Transverse colon (tissue), 4 donors: ENCODE measurements around the gene RALBP1. TPM values are rescaled to one million over a fixed set of nuclear protein-coding genes. Genes with fewer than 3 reads are reported as not detected.

ENCODE experiments used
- DNase-seq: peaks from one replicate; pipeline ENCODE4 v3.0.0-alpha.2; 2019
- H3K27ac ChIP-seq, 4 donors: fragments of 200-600 bp; sonication (generic); 2 replicates each; pipeline ENCODE4 v1.5.1; 2016 to 2018; ENCODE audit warnings: inconsistent platforms in 4 of 4
- H3K27me3 ChIP-seq: fragments of 200-600 bp; sonication (generic); 2 replicates; pipeline ENCODE4 v1.5.1; 2017; ENCODE audit warnings: inconsistent platforms
- H3K36me3 ChIP-seq, 4 donors: fragments of 200-600 bp; sonication (generic); 2 replicates each; pipeline ENCODE4 v1.5.1; 2017 to 2019; ENCODE audit warnings: inconsistent platforms in 4 of 4
- H3K4me1 ChIP-seq, 4 donors: fragments of 200-600 bp; sonication (generic); 2 replicates each; pipeline ENCODE4 v1.5.1; 2017 to 2020; ENCODE audit warnings: inconsistent platforms in 4 of 4
- H3K4me3 ChIP-seq, 4 donors: fragments of 200-600 bp; sonication (generic); 1 replicate in 1 of 4; 2 replicates in 3 of 4; pipeline versions ENCODE4 v1.5.1 to v1.6.1; 2017 to 2019; ENCODE audit warnings: inconsistent platforms in 4 of 4
- H3K9me3 ChIP-seq, 2 donors: fragments of 200-600 bp; sonication (generic); 2 replicates each; pipeline ENCODE4 v1.5.1; 2017 to 2019; ENCODE audit warnings: inconsistent platforms in 2 of 2
- CTCF ChIP-seq, 5 experiments: fragments of 200-600 bp in 3 of 5; fragments of 450-650 bp in 2 of 5; sonication (generic) in 3 of 5; IDR thresholded peaks; 1 replicate in 2 of 5; 2 replicates in 3 of 5; pipeline ENCODE4 v1.5.1; 2016 to 2017; ENCODE audit warnings: antibody characterized with exemption in 5 of 5, inconsistent platforms in 3 of 5, mild to moderate bottlenecking in 2 of 5, moderate library complexity in 1 of 5
- EP300 ChIP-seq: sonication (generic); formaldehyde crosslinking; IDR thresholded peaks from one replicate; pipeline ENCODE4 v1.6.1; 2017; ENCODE audit warnings: antibody characterized with exemption, low read depth
- POLR2A ChIP-seq: fragments of 450-650 bp; IDR thresholded peaks from one replicate; pipeline ENCODE4 v1.6.1; 2016; ENCODE audit warnings: antibody characterized with exemption, mild to moderate bottlenecking, moderate library complexity
- POLR2AphosphoS5 ChIP-seq, 3 donors: sonication (generic); formaldehyde crosslinking; IDR thresholded peaks; one replicate each; pipeline ENCODE4 v1.6.1; 2016; ENCODE audit warnings: antibody characterized with exemption in 3 of 3
- WGBS, 2 donors: methylation state at CpG; one replicate each; pipeline ENCODE4 v1.1.5; 2018; ENCODE audit warnings: low coverage in 1 of 2; 5-methylcytosine and 5-hydroxymethylcytosine counted together
- in situ Hi-C, 4 donors: fragments of 200-750 bp; cut with MboI; loops; one replicate each; pipeline versions ENCODE4 v1.15.0 to v1.15.1; 2017; ENCODE audit warnings: low sequenced_read_pairs in 3 of 4, low pct_ligation_motif_present in 1 of 4, low pct_unique_long_range_greater_than_20kb in 1 of 4
- intact Hi-C: fragments of 100-400 bp; cut with DNase I; formaldehyde crosslinking; loops from one replicate; pipeline ENCODE4 v1.15.1; 2023; ENCODE audit warnings: low total_unique reads
- total RNA-seq, 4 donors: library from RNA; depleted of rRNA; stranded (reverse); fragments of >200 nt; gene quantifications; one replicate each; pipeline ENCODE4 v1.1.0, GENCODE V29; 2016

Gene RALBP1
- total RNA-seq, 4 donors from 2014 or later, result 34.2 to 93.3 (median 70.6) TPM

DNA sequence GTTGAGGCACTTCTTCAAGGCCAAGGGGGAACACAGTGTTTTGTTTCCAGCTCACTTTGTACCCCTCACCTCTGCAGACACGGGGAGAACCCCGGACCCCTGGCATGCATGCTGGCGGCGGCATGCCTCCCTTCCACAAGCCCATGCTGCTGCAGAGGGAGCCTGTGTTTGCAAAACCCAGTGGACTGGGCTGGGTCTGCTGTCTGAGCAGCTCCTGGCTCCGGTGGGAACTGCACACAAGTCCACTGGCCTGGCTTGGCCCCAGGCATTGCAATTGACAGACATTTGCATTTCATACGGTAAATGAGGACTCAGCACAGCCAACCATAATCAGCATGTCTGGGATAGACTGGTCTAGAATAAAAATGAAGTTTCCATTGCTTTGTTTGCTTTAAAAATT, 62.4 kb downstream of the RALBP1 start:
- in situ Hi-C loops, result loop anchor here in 1 of 4 donors (10.0 kb wide), 1 partner anchor 203 kb away; the partner anchor contains the start of gene TWSG1
- intact Hi-C loops, result no loop called here
- peaks cover 0 to 21% (median 5%) of the 10 kb centered on the region in 4 donors for H3K36me3 ChIP-seq
- no peak overlapping the region for H3K27ac ChIP-seq
- WGBS, 2 donors, result 60 to 89% methylated on average over 1 to 5 of the region's 6 CpGs
- TF ChIP-seq CTCF (IDR thresholded peaks at IDR 0.05) (no peak), POLR2AphosphoS5 (IDR thresholded peaks at IDR 0.05) (no peak), POLR2A (no peak), EP300 (no peak)
- H3K27me3 ChIP-seq, result no peaks in the 10 kb centered on the region
- no peaks in the 10 kb centered on the region for H3K9me3 ChIP-seq
- H3K4me3 ChIP-seq, result no peak overlapping the region
- no peaks in the 10 kb centered on the region for H3K4me1 ChIP-seq
- DNase-seq, result no peak

DNA sequence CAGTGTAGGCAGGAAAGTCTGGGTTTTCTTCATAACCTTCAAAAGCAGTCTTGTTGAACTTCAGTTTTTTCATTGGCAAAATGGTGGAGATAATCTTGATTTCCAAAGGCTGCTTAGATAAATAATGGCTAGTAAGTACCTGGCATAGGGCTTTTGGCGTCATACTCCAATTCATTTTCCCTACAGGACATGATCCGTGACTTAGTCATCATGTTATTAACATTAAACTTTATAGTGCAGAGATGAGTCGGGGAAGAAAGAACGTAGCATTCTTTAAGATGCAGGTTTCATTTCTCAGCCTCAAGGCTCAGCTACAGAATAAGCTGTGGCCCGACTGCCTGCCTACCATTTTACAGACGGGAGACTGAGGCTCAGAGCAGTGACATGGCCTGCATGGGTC, 64.0 kb downstream of the RALBP1 start:
- Histone ChIP-seq H3K4me3 (no peak overlapping the region), H3K4me1 (no peaks in the 10 kb centered on the region), H3K27ac (no peak overlapping the region), H3K9me3 (no peaks in the 10 kb centered on the region), H3K27me3 (no peaks in the 10 kb centered on the region), H3K36me3 (peaks cover 0 to 8% (median 3%) of the 10 kb centered on the region in 4 donors)
- 94 to 100% methylated on average over 4 to 6 of the region's 6 CpGs for WGBS, 2 donors
- intact Hi-C loops, result no loop called here
- no peak for DNase-seq
- TF ChIP-seq POLR2AphosphoS5 (IDR thresholded peaks at IDR 0.05) (no peak), POLR2A (no peak), EP300 (no peak), CTCF (IDR thresholded peaks at IDR 0.05) (no peak)
- in situ Hi-C loops, result loop anchor here in 1 of 4 donors (10.0 kb wide), 1 partner anchor 204 kb away; the partner anchor contains the start of gene TWSG1

GRCh38 chr18:9539938-9540337, 64.6 kb downstream of the RALBP1 start:
- no peaks in the 10 kb centered on the region for H3K27me3 ChIP-seq
- no peak for DNase-seq
- H3K9me3 ChIP-seq, result no peaks in the 10 kb centered on the region
- H3K36me3 ChIP-seq, result peaks cover 0 to 4% (median 1%) of the 10 kb centered on the region in 4 donors
- 96 to 100% methylated on average over 1 to 8 of the region's 8 CpGs for whole genome bisulfite sequencing, 2 donors
- TF ChIP-seq CTCF (IDR thresholded peaks at IDR 0.05) (no peak), EP300 (no peak), POLR2A (no peak), POLR2AphosphoS5 (IDR thresholded peaks at IDR 0.05) (no peak)
- H3K27ac ChIP-seq, result no peak overlapping the region
- intact Hi-C loops (no loop called here), in situ Hi-C loops (loop anchor here in 1 of 4 donors (10.0 kb wide), 1 partner anchor 205 kb away; the partner anchor contains the start of gene TWSG1)
- no peak overlapping the region for H3K4me3 ChIP-seq
- no peaks in the 10 kb centered on the region for H3K4me1 ChIP-seq

GRCh38 chr18:9542924-9543323, 67.6 kb downstream of the RALBP1 start:
- in situ Hi-C loops, result no loop called here
- H3K36me3 ChIP-seq, result peaks cover 0 to 17% (median 8%) of the 10 kb centered on the region in 4 donors
- H3K4me1 ChIP-seq, result no peaks in the 10 kb centered on the region
- DNase-seq, result no peak
- no peaks in the 10 kb centered on the region for H3K27me3 ChIP-seq
- TF ChIP-seq POLR2AphosphoS5 (IDR thresholded peaks at IDR 0.05) (no peak), EP300 (no peak), CTCF (IDR thresholded peaks at IDR 0.05) (no peak), POLR2A (no peak)
- WGBS, 2 donors, result 75% methylated on average over 4 of the region's 4 CpGs; no CpG with 5 or more reads in 1 of the 2 donors
- H3K27ac ChIP-seq, result no peak overlapping the region
- H3K9me3 ChIP-seq, result no peaks in the 10 kb centered on the region
- no peak overlapping the region for H3K4me3 ChIP-seq
- intact Hi-C loops, result no loop called here
